Retina (tissue), 1 donor: ENCODE data around the gene OR5I1.
"Not testable (repeated sequence)": the region's sequence is repeated elsewhere in the genome, so short reads cannot be mapped to it uniquely, and the experiment has no call there.

Experiments
- DNase-seq: peaks from one replicate; pipeline ENCODE4 v3.0.0-alpha.2; 2016

The OR5I1 gene

GRCh38 chr11:55936300-55936699 lies at the start of gene OR5I1:
Gene OR5I1 (minus strand): TSS chr11:55936400. CDS start chr11:55936400, 0 bp downstream.
- no peak for DNase-seq

- no peak for DNase-seq
Measured at GRCh38 chr11:55970935-55971334, 34.7 kb upstream of the OR5I1 start.

GRCh38 chr11:55969845-55970244 lies 33.6 kb upstream of the OR5I1 start, which contains the start of gene OR10AG1:
Gene OR10AG1 (minus strand): TSS chr11:55969945. CDS start chr11:55969907, 38 bp downstream.
- no peak for DNase-seq

- no peak for DNase-seq
Measured at GRCh38 chr11:55967914-55968313, 31.7 kb upstream of the OR5I1 start.

GRCh38 chr11:55966391-55966790 lies 30.2 kb upstream of the OR5I1 start:
- DNase-seq, result no peak

DNA sequence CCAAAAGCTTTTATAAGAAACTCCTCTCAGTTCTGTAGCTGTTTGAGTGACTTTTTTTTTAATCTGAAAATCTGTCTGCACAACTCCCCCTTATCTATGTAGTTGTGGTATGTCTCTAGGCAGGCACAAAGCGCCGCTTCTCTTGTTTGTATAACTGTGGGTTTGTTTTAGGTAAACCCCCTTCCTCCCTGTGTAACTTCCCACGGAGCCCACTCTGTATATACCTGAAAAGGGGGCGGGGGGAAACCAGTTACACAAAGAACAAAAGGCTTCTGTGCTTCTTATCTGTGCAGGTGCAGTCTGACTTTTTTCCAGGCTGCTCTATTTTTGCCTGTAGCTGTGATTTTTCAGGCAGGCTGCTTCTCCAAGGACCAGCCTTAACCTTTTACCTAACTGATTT lies 20.3 kb upstream of the OR5I1 start:
- no peak for DNase-seq

GRCh38 chr11:55949330-55949729 lies 13.1 kb upstream of the OR5I1 start:
- DNase-seq, result no peak

- no peak for DNase-seq
Measured at GRCh38 chr11:55942785-55943392, 6.7 kb upstream of the OR5I1 start.

DNA sequence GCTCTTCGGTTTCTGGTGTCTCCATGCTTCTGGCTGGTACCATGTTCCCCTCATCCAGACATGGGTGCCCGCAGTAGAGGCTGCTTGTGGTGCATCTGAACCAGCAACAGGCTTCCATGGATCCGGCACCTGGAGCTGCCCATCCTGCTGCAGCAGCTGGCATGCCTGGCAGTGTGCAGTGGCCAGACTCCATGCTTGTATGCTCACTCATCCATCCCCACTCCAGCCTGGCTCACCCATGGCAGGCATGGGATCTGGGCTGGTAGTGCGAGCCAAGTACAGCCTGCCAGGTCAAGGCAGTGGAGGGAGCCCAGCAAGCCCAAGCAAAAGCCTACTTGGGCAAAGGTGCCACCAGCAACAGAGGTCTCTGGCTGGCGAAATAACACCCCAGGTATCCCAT lies 15.7 kb downstream of the OR5I1 start:
- no peak for DNase-seq

DNA sequence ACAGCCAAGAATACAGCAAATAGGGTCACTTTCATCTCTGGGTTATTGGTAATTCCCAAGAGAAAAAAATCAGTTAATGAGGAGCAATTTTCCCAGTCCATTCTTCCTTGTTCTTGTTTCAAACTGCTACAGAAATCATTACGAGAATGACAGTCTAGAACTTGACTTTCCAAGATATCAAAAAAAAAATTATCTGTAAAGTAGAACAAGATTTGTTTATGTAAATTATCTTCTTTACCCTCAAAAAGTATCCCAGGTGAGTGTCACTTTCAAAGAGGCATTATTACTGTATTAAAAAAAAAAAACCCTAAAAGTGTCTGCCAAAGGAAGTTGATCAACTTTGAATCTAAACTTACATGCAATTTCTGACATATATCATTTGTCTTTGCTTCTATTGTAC lies 21.7 kb downstream of the OR5I1 start, which contains the start of gene OR5W2:
OR5W2 (minus strand) TSS at position 101 of the 400 bp plus-strand sequence; CDS start at position 101, 0 bp downstream.
- DNase-seq, result no peak

DNA sequence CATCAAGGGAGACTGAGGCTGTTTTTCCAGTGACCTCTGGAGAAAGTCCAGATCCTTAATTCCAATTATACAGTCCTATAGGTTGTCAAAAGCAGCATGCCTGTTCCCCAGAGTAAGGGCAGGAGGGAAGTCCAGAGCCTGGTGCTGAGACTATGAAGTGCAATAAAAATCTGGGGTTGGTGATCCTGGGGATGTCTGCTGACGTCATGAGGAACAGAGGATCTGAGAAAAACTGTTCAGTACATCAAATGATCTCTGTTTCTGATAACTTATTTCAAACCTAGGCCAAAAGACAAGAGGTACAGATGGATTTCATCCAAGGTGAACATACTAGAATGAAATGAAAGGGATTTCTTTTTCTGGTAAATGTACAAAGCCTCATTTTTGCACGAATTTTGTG lies 33.9 kb downstream of the OR5I1 start:
- DNase-seq, result no peak

DNA sequence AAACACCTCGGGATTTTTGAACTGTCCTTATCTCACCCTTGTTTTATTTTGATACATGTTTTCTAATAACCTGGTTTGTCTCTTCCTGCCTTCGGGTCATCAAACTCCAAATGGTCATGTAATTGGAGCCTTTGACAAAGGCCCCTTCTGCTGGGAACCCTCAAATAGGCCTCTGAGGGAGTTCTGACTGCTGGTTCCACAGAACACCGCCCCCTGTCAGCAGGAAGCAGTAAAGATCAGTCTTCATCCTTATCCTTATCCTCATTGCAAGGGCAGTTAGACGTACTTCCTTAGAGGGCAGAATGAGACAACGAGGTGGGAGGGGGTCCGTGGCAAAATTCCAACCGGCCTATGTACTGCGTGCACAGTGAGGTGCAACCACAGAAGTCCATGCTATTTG lies 41.0 kb downstream of the OR5I1 start:
- DNase-seq, result no peak

GRCh38 chr11:55885481-55885880 lies 50.7 kb downstream of the OR5I1 start:
- not testable (repeated sequence) for DNase-seq
